Measurements from ENCODE around the gene TMEM259. TPM values are rescaled to one million over a fixed set of nuclear protein-coding genes. Genes with fewer than 3 reads are reported as not detected.
A peak's percentile ranks its signal among the peaks of the same experiment; 100 is the strongest.

The TMEM259 gene
- total RNA-seq, 1 donor from 2014 or later = 43.8 TPM

DNA sequence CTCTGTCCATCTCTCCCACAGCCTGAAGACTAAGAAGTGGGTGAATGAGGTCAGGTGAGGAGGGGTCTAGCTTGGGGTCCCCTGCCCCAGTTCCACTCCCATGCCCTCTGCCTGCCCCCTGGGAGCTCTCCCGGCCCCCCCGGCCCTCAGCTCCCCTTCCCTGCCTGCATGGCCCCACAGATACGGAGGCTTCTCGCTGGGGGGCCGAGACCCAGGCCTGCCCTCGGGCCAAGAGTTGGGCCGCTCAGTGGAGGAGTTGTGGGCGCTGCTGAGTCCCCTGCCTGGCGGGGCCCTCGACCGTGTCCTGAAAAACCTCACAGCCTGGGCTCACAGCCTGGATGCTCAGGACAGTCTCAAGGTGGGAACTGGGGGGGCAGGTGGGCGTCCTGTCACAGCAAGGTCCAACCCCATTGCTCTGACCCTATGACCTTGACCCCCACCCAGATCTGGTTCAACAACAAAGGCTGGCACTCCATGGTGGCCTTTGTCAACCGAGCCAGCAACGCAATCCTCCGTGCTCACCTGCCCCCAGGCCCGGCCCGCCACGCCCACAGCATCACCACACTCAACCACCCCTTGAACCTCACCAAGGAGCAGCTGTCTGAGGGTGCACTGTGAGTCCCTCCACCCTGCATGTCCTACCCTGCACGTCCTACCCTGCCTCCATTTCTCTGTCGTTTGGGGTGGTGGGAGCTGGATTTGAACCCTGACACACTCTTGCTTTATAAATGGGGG lies 35.1 kb upstream of the TMEM259 start:
- no peak for DNase-seq (ENCODE audit: low read depth in 2 of 2)

DNA sequence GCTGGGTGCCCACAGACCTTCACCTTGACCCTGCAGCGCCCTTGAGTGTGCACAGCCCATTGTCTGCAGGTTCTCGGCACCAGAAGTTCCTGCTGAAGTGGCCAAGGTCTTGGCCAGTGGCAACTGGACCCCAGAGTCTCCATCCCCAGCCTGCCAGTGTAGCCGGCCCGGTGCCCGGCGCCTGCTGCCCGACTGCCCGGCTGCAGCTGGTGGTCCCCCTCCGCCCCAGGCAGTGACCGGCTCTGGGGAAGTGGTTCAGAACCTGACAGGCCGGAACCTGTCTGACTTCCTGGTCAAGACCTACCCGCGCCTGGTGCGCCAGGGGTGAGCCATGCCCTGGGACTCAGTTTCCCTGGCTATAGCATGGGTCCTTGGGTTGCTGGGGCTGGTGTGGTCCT lies 34.1 kb upstream of the TMEM259 start:
- no peak for DNase-seq (ENCODE audit: low read depth in 2 of 2)

DNA sequence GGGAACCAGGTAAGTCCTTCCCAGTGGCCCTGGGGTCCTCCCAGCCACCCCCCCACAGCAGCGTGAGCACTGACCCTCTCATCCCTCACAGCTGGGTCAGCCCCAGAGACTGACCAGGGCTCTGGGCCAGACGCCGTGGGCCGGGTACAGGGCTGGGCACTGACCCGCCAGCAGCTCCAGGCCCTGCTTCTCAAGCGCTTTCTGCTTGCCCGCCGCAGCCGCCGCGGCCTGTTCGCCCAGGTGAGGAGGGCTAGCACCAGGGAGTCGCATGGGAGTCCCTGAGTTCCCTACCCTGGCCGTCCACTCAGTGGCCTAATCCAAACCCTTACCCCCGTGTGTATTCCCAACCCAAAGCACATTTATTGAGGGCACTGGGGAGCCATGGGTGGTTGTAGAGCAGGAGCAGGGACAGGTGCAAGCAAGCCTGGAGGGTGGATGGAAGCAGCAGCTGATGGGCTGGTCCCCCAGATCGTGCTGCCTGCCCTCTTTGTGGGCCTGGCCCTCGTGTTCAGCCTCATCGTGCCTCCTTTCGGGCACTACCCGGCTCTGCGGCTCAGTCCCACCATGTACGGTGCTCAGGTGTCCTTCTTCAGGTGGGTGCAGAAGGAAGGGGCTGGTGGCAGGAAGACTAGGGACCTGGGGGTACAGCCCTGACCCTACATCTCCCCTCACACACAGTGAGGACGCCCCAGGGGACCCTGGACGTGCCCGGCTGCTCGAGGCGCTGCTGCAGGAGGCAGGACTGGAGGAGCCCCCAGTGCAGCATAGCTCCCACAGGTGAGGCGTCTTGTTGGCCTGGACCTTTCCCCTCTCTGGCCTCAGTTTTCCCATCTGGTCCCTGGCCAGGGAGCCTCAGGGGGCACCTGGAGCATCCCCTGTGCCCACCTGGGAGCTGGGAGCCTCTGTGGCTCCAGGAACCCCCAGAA lies 33.4 kb upstream of the TMEM259 start:
- DNase-seq (ENCODE audit: low read depth in 2 of 2) = no peak

DNA sequence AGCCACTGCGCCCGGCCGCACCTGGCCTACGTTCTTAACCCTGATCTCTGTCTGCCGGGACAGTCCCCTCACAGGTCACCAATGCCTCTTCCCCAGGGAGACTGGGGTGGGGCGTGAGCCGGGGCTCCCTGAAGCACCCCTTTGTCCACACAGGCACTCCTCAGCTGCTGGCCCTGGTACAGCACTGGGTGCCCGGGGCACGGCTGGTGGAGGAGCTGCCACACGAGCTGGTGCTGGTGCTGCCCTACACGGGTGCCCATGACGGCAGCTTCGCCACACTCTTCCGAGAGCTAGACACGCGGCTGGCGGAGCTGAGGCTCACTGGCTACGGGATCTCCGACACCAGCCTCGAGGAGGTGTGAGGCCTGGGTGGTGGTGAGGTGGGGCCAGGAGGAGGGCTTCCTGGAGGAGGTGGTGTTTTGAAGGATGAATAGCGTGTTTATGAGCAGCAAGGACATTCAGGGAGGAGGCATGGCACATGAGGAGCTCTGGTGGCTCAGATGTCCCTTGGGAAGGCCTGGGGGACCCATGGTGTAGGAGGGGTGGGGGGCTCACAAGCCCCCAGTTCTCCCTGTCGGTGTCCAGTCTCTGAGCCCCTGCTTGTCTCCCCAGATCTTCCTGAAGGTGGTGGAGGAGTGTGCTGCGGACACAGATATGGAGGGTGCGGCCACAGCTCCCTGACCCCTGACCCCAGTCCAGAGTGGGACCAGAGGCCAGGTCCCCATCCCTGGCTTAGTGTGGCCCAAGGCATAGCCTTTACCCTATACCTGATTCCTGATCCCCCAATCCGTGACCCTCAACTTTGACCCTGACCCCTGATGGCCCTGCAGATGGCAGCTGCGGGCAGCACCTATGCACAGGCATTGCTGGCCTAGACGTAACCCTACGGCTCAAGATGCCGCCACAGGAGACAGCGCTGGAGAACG lies 32.5 kb upstream of the TMEM259 start:
- no peak for DNase-seq (ENCODE audit: low read depth in 2 of 2)

DNA sequence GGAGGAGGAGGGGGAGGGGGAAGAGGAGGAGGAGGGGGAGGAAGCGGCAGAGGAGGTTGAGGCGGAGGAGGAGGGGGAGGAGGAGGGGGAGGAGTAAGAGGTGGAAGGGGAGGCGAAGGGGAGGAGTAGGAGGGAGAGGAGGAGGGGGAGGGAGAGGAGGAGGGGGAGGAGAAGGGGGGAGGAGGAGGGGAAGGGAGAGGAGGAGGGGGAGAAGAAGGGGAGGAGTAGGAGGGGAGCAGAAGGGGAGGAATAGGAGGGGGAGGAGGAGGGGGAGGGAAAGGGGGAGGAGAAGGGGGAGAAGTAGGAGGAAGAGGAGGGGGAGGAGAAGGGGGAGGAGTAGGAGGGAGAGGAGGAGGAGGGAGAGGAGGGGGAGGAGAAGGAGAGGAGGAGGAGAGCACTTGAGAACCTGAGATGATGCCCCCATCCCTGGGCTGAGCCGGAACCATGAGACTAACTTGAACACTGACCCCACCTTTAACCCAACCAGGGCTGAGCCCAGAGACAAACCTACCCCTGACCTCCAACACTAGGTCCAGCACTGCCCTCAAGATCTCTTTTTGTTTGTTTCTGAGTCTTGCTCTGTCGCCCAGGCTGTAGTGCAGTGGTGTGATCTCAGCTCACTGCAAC lies 31.5 kb upstream of the TMEM259 start:
- DNase-seq (ENCODE audit: low read depth in 2 of 2) = no peak

DNA sequence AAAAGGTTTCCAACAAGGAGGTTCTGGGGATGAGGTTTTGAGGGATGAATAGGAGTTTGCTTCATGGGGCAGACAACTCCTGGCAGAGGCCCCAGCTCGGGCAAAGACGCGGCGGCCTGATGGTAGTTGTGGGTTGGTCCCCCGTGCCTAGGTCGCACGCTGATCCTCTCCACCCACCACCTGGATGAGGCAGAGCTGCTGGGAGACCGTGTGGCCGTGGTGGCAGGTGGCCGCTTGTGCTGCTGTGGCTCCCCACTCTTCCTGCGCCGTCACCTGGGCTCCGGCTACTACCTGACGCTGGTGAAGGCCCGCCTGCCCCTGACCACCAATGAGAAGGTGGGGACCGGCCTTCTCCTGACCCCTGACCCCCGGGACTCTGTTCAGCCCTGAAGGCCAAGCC lies 30.9 kb upstream of the TMEM259 start:
- no peak for DNase-seq (ENCODE audit: low read depth in 2 of 2)

DNA sequence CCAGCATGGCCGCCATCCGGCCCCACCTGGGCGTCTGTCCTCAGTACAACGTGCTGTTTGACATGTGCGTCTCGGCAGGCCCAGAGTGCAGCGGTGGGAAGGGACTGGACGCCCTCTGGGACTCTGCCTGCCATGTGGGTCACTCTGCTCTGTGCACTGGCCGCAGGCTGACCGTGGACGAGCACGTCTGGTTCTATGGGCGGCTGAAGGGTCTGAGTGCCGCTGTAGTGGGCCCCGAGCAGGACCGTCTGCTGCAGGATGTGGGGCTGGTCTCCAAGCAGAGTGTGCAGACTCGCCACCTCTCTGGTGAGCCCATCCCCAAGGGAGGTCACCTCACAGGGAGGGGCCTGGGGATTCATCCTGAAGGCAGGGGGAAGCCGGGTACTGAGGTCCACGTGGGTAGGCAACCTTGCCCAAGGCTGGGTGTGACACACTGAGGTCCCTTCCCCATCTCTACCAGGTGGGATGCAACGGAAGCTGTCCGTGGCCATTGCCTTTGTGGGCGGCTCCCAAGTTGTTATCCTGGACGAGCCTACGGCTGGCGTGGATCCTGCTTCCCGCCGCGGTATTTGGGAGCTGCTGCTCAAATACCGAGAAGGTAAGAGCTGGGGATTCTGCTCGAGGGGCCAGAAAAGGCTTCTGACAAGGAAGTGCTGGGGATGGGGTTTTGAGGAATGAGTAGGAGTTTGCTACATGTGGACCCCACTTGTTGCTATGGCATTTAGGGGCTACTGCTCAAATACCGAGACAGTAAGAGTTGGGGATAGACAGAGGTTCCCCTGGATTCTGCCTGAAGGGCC lies 30.3 kb upstream of the TMEM259 start:
- no peak for DNase-seq (ENCODE audit: low read depth in 2 of 2)

DNA sequence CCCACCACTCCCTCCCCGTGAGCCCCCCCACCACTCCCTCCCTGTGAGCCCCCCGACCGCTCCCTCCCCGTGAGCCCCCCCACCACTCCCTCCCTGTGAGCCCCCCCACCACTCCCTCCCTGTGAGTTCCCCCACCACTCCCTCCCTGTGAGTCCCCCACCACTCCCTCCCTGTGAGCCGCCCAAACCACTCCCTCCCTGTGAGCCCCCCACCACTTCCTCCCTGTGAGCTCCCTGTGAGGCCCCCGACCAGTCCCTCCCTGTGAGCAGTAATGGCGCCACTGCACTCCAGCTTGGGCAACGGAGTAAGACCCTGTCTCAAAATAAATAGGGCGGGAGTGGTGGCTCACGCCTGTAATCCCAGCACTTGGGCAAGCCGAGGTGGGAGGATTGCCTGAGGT lies 28.9 kb upstream of the TMEM259 start:
- no peak for DNase-seq (ENCODE audit: low read depth in 2 of 2)

DNA sequence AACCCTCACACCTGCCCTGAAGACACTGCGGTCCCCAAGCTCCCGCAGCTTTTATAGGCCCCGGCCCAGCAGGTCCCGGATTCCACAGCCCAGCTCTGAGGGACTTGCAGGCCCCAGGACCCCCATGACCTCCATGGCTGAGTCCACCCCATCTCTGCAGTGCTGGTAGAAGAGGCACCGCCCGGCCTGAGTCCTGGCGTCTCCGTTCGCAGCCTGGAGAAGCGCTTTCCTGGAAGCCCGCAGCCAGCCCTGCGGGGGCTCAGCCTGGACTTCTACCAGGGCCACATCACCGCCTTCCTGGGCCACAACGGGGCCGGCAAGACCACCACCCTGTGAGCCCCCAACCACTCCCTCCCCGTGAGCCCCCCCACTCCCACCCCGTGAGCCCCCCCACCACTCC lies 28.2 kb upstream of the TMEM259 start:
- no peak for DNase-seq (ENCODE audit: low read depth in 2 of 2)

- no peak for DNase-seq (ENCODE audit: low read depth in 2 of 2)
These were observed 26.8 kb upstream of the TMEM259 start for GRCh38 chr19:1047696-1048147.

GRCh38 chr19:1046836-1047695 lies 26.1 kb upstream of the TMEM259 start:
- DNase-seq (ENCODE audit: low read depth in 2 of 2) = no peak

GRCh38 chr19:1046117-1046626 lies 25.2 kb upstream of the TMEM259 start:
- no peak for DNase-seq (ENCODE audit: low read depth in 2 of 2)

GRCh38 chr19:1045247-1045603 lies 24.3 kb upstream of the TMEM259 start:
- DNase-seq (ENCODE audit: low read depth in 2 of 2) = peak; percentile 47 to 57

DNA sequence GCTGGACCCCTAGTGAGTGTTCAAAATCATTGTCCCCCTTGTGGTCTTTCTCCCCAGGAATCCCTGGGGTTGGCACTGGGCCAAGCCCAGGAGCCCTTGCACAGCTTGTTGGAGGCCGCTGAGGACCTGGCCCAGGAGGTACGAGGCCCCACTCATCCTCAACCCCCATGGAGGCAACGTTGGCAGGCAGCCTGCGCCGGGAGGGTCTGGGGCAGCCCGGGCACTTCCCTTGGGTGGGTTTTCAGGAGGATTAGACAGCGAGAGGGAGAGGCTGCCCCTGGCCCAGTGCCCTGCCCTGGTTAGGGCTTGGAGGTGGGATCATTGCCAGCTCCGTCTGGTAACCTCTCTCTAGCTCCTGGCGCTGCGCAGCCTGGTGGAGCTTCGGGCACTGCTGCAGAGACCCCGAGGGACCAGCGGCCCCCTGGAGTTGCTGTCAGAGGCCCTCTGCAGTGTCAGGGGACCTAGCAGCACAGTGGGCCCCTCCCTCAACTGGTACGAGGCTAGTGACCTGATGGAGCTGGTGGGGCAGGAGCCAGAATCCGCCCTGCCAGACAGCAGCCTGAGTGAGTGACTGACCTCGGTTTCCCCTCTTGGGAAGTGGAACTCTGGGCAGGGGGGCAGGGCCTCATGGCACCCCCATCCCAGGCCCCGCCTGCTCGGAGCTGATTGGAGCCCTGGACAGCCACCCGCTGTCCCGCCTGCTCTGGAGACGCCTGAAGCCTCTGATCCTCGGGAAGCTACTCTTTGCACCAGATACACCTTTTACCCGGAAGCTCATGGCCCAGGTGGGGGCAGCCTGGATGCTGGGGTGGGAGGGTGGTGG lies 22.0 kb upstream of the TMEM259 start:
- DNase-seq (ENCODE audit: low read depth in 2 of 2) = peak in 1 of 2 donors; percentile 20

GRCh38 chr19:1041835-1042685 lies 21.1 kb upstream of the TMEM259 start:
- DNase-seq (ENCODE audit: low read depth in 2 of 2) = no peak

DNA sequence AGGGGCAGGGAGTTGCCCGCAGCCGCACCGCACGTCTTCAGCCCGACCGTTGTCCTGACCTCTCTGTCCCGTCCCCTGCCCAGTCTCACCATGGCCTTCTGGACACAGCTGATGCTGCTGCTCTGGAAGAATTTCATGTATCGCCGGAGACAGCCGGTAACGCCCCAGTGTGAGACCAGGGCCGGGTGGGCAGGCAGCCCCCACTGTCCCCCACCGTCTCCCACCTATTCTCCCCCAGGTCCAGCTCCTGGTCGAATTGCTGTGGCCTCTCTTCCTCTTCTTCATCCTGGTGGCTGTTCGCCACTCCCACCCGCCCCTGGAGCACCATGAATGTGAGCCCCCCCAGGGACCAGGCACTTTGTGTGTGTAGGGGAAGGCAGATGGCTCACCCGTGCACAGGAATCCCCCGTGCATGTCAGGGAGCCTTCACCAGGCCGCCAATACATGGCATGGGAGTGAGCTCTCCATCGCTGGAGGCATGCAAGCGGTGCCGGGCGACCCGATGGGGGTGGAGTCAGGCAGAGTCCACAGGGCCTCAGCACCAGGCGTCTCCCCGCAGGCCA lies 20.4 kb upstream of the TMEM259 start:
- no peak for DNase-seq (ENCODE audit: low read depth in 2 of 2)

Measured in lung microvascular endothelial cell (primary cell).